Loucy (cell line): Measurements from ENCODE around the gene HEPHL1.

Experiments
- H2AFZ ChIP-seq: fragments of 200-600 bp; sonication (generic); 2 replicates; pipeline ENCODE4 v1.6.0; 2016; ENCODE audit warnings: antibody characterized with exemption, mild to moderate bottlenecking, low read length, moderate library complexity
- H3F3A ChIP-seq: fragments of 200-600 bp; 2 replicates; pipeline ENCODE4 v1.6.0; 2016; ENCODE audit warnings: antibody characterized with exemption, low read depth, mild to moderate bottlenecking
- H3K27me3 ChIP-seq: fragments of 200-600 bp; sonication (generic); 2 replicates; pipeline ENCODE4 v1.6.1; 2014; ENCODE audit warnings: low read length, mild to moderate bottlenecking; ENCODE audit not compliant: insufficient read depth, poor library complexity, severe bottlenecking
- H3K36me3 ChIP-seq: fragments of 200-600 bp; sonication (generic); 2 replicates; pipeline ENCODE4 v1.6.1; 2016; ENCODE audit warnings: low read length; ENCODE audit not compliant: insufficient read depth
- H3K4me1 ChIP-seq: fragments of 200-600 bp; sonication (generic); 2 replicates; pipeline ENCODE4 v1.5.1; 2014; ENCODE audit warnings: low read length, mild to moderate bottlenecking; ENCODE audit not compliant: insufficient read depth, poor library complexity, severe bottlenecking
- H3K4me2 ChIP-seq: fragments of 200-600 bp; sonication (generic); 2 replicates; pipeline ENCODE4 v1.6.0; 2014; ENCODE audit warnings: antibody characterized with exemption, low read length, low read depth, mild to moderate bottlenecking; ENCODE audit not compliant: poor library complexity, severe bottlenecking
- H3K4me3 ChIP-seq: fragments of 200-600 bp; sonication (generic); 2 replicates; pipeline ENCODE4 v1.5.1; 2014; ENCODE audit warnings: low read length, mild to moderate bottlenecking, mixed read lengths; ENCODE audit not compliant: poor library complexity, severe bottlenecking
- H3K79me2 ChIP-seq: fragments of 200-600 bp; sonication (generic); 2 replicates; pipeline ENCODE4 v1.6.1; 2014; ENCODE audit warnings: low read length; ENCODE audit not compliant: insufficient read depth
- H3K9ac ChIP-seq: fragments of 200-600 bp; sonication (generic); 2 replicates; pipeline ENCODE4 v1.6.0; 2014; ENCODE audit warnings: mild to moderate bottlenecking, low read depth, low read length, moderate library complexity; ENCODE audit not compliant: poor library complexity, severe bottlenecking
- H3K9me2 ChIP-seq: fragments of 200-600 bp; sonication (generic); replicated peaks from 2 replicates; pipeline ENCODE4 v1.6.1; 2016; ENCODE audit warnings: low read depth, low read length, mixed read lengths
- H3K9me3 ChIP-seq: fragments of 200-600 bp; sonication (generic); 2 replicates; pipeline ENCODE4 v1.6.1; 2014; ENCODE audit warnings: mild to moderate bottlenecking, antibody characterized with exemption, low read length, low read depth; ENCODE audit not compliant: insufficient read depth
- H4K20me1 ChIP-seq: fragments of 200-600 bp; sonication (generic); 2 replicates; pipeline ENCODE4 v1.6.0; 2014; ENCODE audit warnings: antibody characterized with exemption, low read length, mild to moderate bottlenecking; ENCODE audit not compliant: insufficient read depth, poor library complexity, severe bottlenecking
- CTCF ChIP-seq: fragments of 200-600 bp; sonication (generic); conservative IDR thresholded peaks from 2 replicates; pipeline ENCODE4 v1.5.1; 2014; ENCODE audit warnings: mild to moderate bottlenecking, antibody characterized with exemption, low read length
- EZH2phosphoT487 ChIP-seq: fragments of 200-600 bp; IDR thresholded peaks from 2 replicates; pipeline ENCODE4 v1.6.1; 2018; ENCODE audit warnings: antibody characterized with exemption, mild to moderate bottlenecking, moderate library complexity, borderline replicate concordance

Gene HEPHL1

GRCh38 chr11:94036096-94036495 lies 14.9 kb downstream of the HEPHL1 start:
- TF ChIP-seq CTCF (no peak), EZH2phosphoT487 (no peak)
- no peaks in the 10 kb centered on the region for H3K36me3 ChIP-seq
- no peaks in the 10 kb centered on the region for H3K4me1 ChIP-seq
- H3K4me2 ChIP-seq, result no peak overlapping the region
- H3F3A ChIP-seq, result no peaks in the 10 kb centered on the region
- no peak overlapping the region for H3K4me3 ChIP-seq
- H3K27me3 ChIP-seq, result no peaks in the 10 kb centered on the region
- no peak overlapping the region for H3K9ac ChIP-seq
- H4K20me1 ChIP-seq, result no peaks in the 10 kb centered on the region
- no peaks in the 10 kb centered on the region; the same call in 1 of the 2 replicates for H3K9me3 ChIP-seq
- no peaks in the 10 kb centered on the region for H3K9me2 ChIP-seq
- H3K79me2 ChIP-seq, result no peaks in the 10 kb centered on the region
- H2AFZ ChIP-seq, result no peak overlapping the region

- no peak overlapping the region for H3K9ac ChIP-seq
- H2AFZ ChIP-seq, result no peak overlapping the region
- no peaks in the 10 kb centered on the region for H3K9me2 ChIP-seq
- H3K4me2 ChIP-seq, result no peak overlapping the region
- no peaks in the 10 kb centered on the region for H3K9me3 ChIP-seq
- no peaks in the 10 kb centered on the region for H4K20me1 ChIP-seq
- no peaks in the 10 kb centered on the region for H3K36me3 ChIP-seq
- no peaks in the 10 kb centered on the region for H3F3A ChIP-seq
- no peaks in the 10 kb centered on the region for H3K4me1 ChIP-seq
- TF ChIP-seq CTCF (no peak), EZH2phosphoT487 (no peak)
- no peaks in the 10 kb centered on the region for H3K79me2 ChIP-seq
- no peak overlapping the region for H3K4me3 ChIP-seq
- no peaks in the 10 kb centered on the region for H3K27me3 ChIP-seq
These were observed 22.1 kb downstream of the HEPHL1 start for GRCh38 chr11:94043241-94043640.

DNA sequence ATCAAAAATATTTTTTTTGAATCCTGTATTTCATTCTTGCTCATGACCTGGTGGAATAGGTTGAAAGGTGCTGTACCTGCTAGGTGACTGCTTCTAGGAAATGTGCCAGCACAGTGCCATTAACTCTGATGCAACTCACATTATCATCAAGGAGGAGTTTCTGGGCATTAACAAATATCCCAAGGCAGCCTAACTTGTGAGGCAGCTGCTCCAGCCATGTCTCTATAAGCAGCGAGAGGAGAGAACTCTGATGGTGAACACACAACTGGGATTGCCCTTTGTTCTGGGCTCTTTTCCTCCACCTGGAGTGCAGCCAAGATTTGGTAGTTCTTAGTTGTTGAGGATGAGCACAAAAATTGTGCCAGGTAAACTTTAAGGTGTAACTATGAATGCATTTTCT lies 25.6 kb downstream of the HEPHL1 start:
- Histone ChIP-seq H3K36me3 (no peaks in the 10 kb centered on the region), H3F3A (no peaks in the 10 kb centered on the region), H3K9ac (no peak overlapping the region), H3K4me1 (no peaks in the 10 kb centered on the region), H3K4me3 (no peak overlapping the region), H4K20me1 (no peaks in the 10 kb centered on the region), H3K9me2 (0 out of 2 replicates have a peak, but pooled peaks cover 4% of the 10 kb centered on the region), H3K4me2 (no peak overlapping the region), H3K9me3 (no peaks in the 10 kb centered on the region), H3K27me3 (no peaks in the 10 kb centered on the region), H2AFZ (no peak overlapping the region), H3K79me2 (no peaks in the 10 kb centered on the region)
- no peak for TF ChIP-seq EZH2phosphoT487
- no peak for TF ChIP-seq CTCF
